IPS-18a (cell line): ENCODE measurements around the gene KRTAP10-1.

ENCODE experiments used
- H3K27ac ChIP-seq: one replicate; pipeline ENCODE4 v1.5.1; 2013; ENCODE audit warnings: low read length
- H3K27me3 ChIP-seq: one replicate; pipeline ENCODE4 v1.6.1; 2013; ENCODE audit warnings: mild to moderate bottlenecking, low read length; ENCODE audit not compliant: control insufficient read depth, insufficient read depth
- H3K36me3 ChIP-seq: one replicate; pipeline ENCODE4 v1.6.1; 2013; ENCODE audit warnings: low read depth, low read length; ENCODE audit not compliant: control insufficient read depth
- H3K4me1 ChIP-seq: one replicate; pipeline ENCODE4 v1.6.1; 2013; ENCODE audit warnings: low read depth, low read length; ENCODE audit not compliant: control insufficient read depth
- H3K4me3 ChIP-seq: one replicate; pipeline ENCODE4 v1.5.1; 2013; ENCODE audit warnings: low read length
- H3K9ac ChIP-seq: one replicate; pipeline ENCODE4 v1.6.1; 2013; ENCODE audit warnings: mild to moderate bottlenecking, low read length, moderate library complexity
- H3K9me3 ChIP-seq: one replicate; pipeline ENCODE4 v1.6.1; 2013; ENCODE audit warnings: low read depth, low read length; ENCODE audit not compliant: control insufficient read depth

Gene KRTAP10-1

DNA sequence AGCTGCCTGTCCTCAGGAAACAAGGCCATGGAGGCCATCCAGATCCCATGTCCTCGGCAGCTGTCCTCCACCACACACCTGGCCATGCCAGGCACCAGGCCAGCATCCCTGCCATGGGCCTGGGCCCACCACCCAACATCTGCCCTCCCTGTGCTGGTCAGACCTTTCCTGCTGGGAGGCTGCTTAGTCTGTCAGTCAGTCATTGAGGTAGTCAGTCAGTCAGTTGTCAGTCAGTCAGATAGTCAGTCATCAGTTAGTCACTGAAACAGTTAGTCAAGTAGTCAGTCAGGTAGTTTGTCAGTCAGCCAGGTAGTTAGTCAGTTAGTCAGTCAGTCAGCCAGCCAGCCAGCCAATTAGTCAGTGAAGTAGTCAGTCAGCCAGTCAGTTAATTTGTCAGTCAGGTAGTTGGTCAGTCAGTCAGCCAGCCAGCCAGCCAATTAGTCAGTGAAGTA lies 17.2 kb downstream of the KRTAP10-1 start:
- no peak overlapping the region for H3K9ac ChIP-seq
- no peak overlapping the region for H3K4me3 ChIP-seq
- H3K27ac ChIP-seq: no peak overlapping the region
- no peaks in the 10 kb centered on the region for H3K27me3 ChIP-seq
- no peaks in the 10 kb centered on the region for H3K36me3 ChIP-seq
- H3K9me3 ChIP-seq: no peaks in the 10 kb centered on the region
- H3K4me1 ChIP-seq: no peaks in the 10 kb centered on the region

DNA sequence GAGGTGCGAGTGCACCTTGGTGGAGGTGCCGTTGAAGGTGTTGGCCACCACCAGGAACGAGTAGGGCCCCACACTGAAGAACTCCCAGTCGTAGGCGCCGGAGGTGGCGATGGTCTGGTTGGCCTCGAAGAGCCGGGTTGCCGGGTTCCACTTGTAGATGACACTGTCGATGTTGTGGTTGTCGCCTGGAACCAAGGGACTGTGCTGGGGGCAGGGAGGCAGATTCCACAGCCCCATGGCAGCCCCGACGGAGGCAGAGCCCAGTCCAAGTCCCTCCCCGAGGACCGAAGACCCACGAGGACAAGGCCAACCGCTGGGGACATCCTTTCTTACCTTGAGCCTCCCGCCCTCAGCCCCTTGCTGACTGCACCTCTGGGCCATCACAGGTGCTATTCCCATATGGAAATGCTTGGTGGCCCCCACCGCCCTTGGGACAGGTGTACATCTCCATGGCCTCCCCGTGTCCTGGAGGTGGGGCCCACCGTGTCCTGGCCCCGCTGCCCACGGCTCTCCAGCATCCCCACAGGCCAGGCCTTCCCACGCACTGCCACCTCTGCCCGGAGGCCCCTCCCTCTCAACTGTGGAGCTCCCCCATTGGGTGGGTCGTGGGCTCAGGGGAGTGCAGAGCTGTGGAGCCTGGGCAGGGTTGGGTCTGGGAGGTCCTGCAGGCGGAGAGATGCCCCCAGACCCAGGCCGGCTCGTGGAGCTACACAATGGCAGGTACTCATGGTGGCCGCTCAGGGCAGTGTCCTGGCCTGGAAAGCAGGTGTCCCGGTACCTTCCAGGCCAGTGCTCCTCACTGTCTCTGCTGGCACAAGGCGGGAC lies 17.9 kb downstream of the KRTAP10-1 start:
- no peaks in the 10 kb centered on the region for H3K4me1 ChIP-seq
- no peak overlapping the region for H3K4me3 ChIP-seq
- no peak overlapping the region for H3K27ac ChIP-seq
- H3K36me3 ChIP-seq: no peaks in the 10 kb centered on the region
- no peak overlapping the region for H3K9ac ChIP-seq
- H3K9me3 ChIP-seq: no peaks in the 10 kb centered on the region
- H3K27me3 ChIP-seq: no peaks in the 10 kb centered on the region

DNA sequence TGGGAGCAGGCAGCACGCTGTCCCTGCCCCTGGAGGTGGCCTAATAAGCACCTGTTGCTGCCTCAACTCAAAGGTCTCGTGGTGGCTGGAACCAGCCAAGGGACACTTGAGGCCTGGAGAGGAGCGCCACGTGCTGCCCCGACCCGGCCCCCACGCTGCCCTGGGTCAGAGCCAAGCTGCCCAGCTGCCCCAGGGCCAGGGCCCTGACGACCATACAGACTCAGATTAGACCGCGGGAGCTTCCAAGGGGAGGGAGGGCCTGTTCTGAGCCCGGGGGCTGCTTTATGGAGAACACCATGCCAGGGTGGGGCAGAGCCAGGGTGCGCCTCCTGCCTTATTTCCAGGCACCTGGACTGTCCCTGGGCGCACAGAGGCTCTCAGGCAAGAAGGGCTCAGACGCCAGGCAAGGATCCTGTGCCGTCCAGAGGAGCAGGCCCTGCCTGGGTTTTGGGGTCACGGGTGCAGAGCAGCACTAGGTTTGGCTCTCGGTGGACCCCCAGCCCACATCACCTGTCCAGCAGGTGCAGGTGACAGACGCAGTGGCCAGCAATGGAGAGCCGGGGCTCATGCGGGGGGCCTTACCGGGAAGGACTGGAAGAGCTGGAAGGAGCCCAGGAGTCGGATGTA lies 18.6 kb downstream of the KRTAP10-1 start:
- H3K9me3 ChIP-seq: no peaks in the 10 kb centered on the region
- H3K27ac ChIP-seq: no peak overlapping the region
- no peaks in the 10 kb centered on the region for H3K36me3 ChIP-seq
- no peaks in the 10 kb centered on the region for H3K27me3 ChIP-seq
- H3K9ac ChIP-seq: no peak overlapping the region
- H3K4me1 ChIP-seq: no peaks in the 10 kb centered on the region
- no peak overlapping the region for H3K4me3 ChIP-seq

DNA sequence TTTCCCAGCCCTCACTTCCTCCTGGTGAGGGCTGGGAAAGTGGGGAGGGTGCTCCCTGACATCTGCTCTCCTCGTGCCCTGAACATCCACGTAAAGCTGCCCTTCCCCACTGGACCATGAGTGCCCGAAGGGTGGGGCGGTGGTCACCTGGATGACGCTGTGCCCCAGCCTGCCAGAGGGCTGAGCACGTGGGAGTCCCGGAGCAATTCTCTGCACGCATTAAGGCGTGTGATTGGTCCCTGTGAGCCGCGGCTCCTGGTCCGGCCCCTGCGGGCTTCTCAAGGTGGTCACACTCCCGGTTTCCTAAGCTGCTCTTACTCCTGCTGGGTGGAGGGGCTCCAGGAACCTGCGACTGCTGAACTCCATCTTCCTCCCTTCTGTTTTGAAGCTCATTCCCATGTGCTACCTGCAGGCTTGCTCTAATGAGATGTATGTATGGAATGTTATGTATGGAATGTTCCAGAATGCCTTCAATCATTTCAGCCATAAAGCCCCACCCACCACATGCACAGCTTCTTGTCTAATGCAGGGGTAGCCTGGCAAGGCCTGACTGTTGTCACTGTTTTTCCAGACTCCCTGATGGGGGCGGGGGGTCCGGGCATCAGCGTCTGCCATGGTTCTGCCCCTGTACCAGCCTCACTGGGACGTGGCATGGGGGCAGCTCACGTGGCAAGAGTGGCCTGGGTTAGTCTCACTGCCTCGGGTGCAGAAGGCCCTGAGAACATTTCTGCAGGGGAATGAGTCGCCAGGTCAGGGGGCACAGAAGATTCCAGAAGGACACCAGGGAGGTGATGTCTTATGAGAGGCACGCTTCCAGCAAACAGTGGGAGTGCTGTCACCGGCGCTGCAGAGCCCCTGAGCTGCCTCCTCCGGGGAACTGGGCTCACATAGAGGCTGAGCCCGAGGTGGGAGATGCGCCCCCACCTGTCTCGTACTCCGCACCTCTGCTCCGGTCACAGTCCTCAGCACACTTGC lies 19.4 kb downstream of the KRTAP10-1 start:
- Histone ChIP-seq H3K27me3 (no peaks in the 10 kb centered on the region), H3K9me3 (no peaks in the 10 kb centered on the region), H3K4me3 (no peak overlapping the region), H3K36me3 (no peaks in the 10 kb centered on the region), H3K27ac (no peak overlapping the region), H3K9ac (no peak overlapping the region), H3K4me1 (no peaks in the 10 kb centered on the region)

DNA sequence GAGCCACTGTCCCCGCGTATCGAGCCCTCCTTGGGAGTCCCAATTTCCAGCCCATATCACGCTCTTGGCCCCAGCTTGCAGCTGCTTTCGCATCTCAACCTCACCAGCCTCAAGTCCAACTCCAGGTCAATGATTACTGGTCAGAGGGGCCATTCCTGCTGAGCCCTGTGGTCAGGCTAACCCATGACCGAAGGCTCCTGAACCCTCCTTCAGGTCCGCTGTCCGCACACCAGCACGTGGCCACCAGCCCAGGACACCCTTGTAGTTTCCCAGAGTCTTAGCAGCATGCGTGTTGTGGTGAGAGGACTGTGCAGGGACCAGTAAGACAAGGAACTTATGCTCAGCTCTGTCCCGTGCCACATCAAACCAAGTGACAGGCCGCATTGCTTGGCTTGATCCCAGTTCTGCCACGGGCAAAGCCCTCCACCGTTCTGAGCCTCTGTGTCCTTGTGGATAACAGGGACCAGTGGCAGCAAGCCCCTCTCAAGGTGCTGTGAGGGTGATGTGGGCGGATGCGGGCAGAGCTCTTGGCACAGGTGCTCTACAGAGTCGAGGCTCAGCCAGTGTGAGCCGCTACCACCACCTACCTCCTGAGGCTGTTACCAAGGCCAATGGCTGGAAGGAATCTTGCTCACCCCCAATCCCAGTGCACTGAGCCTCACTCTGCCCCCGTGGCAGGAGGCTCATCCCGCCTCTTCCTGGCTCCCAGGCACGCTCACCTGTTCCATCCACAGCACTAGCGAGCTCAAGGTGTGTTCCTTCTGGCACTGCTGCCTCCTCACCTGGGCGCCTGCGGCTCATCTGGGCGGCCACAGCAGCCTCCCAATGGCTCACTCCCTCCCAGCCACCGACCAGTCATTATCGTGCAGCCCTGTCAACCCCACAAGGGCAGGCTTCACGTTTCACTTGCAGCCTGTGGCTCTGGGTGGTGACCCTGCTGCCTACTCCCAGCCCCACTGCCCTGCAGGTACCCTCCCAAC lies 20.4 kb downstream of the KRTAP10-1 start:
- no peaks in the 10 kb centered on the region for H3K36me3 ChIP-seq
- no peak overlapping the region for H3K9ac ChIP-seq
- H3K4me1 ChIP-seq: no peaks in the 10 kb centered on the region
- H3K4me3 ChIP-seq: no peak overlapping the region
- no peaks in the 10 kb centered on the region for H3K9me3 ChIP-seq
- H3K27ac ChIP-seq: no peak overlapping the region
- no peaks in the 10 kb centered on the region for H3K27me3 ChIP-seq

DNA sequence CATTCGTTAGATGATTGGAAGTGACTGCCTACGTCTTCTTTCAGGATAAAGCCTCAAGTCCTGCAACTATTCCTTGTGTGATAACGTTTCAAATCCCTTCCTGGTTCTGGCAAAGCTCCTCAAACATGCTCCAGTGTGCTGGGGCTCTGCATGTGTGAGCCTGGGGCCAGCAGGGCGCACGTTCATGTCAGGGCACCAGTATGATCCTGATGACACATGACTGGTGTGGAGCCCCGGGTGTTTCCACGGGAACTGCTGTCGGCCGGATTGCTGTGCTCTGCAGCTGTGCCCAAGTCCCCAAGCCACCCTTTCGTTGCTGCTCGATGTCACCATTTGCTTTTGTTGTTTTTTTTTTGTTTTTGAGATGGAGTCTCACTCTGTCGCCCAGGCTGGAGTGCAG lies 21.3 kb downstream of the KRTAP10-1 start:
- no peaks in the 10 kb centered on the region for H3K4me1 ChIP-seq
- H3K9me3 ChIP-seq: no peaks in the 10 kb centered on the region
- no peak overlapping the region for H3K4me3 ChIP-seq
- no peaks in the 10 kb centered on the region for H3K36me3 ChIP-seq
- no peaks in the 10 kb centered on the region for H3K27me3 ChIP-seq
- H3K27ac ChIP-seq: no peak overlapping the region
- no peak overlapping the region for H3K9ac ChIP-seq

DNA sequence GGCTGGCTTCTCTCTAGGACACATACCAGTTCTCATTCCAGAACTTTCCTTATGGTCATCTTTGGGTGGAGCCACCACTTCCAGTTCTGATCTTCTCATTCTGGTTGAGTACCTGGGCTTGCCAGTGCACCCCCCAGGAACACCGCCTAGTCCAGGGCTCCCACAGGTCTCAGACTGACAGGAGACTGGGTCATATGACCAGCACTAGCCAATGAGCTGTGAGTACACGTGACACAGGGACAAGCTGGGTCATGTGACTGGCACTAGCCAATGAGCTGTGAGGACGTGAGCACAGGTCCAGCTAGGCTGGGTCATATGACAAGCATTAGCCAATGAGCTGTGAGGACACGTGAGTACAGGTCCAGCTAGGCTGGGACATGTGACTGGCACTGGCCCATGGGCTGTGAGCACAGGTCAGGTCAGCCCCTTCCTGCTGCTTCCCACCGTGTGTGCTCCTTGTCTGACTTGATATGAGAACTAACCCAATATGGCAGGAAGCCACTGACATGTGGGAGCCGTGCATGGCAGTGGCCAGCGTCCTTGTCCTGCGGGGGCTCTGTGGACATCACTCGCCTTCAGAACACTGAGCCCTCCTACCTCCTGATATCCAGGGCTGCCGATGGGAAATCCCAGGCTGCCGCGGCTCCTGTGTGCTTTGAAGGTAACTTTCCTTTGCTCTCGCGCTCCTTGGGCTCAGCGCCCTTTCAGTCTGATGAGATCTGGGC lies 22.7 kb downstream of the KRTAP10-1 start:
- H3K4me3 ChIP-seq: no peak overlapping the region
- no peaks in the 10 kb centered on the region for H3K36me3 ChIP-seq
- no peak overlapping the region for H3K9ac ChIP-seq
- no peaks in the 10 kb centered on the region for H3K4me1 ChIP-seq
- no peak overlapping the region for H3K27ac ChIP-seq
- H3K9me3 ChIP-seq: no peaks in the 10 kb centered on the region
- H3K27me3 ChIP-seq: no peaks in the 10 kb centered on the region

DNA sequence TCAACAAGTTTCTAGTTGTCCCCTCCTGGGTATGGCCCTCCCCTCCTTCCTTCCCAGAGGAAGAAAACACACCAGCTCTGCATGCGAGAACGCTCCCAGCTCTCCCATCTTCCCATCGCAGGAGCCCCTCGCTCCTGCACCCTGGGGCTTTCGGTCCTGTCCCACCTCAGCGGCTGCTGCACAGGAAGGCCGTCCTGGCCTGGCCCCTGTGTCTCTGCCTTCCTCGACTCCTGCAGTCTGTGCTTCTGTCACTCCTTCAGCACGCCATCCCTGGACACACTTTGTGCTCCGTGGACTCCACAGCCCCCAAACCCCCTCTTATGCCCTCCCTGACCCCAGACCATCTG lies 23.2 kb downstream of the KRTAP10-1 start:
- Histone ChIP-seq H3K9me3 (no peaks in the 10 kb centered on the region), H3K27me3 (no peaks in the 10 kb centered on the region)

DNA sequence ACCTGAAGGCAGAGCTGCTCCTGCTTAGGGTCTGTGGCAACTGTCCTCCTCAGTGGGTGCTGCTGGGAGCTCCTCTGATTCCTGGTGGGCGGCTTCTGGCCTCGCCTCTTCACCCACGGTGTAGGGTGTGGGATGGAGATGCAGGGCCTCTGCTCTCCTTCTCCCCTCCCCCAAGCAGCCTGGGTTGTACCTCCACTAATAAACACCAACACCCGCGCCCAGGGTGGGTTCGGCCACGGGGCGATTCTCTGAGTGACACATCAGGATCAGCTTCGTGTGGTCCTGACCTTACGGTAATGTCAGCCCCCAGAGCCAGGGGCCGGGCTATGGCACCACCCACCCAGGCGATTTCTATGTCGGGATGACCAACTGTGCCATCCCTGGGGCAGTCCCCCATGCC lies 23.7 kb downstream of the KRTAP10-1 start:
- Histone ChIP-seq H3K27me3 (no peaks in the 10 kb centered on the region), H3K9ac (no peak overlapping the region), H3K27ac (no peak overlapping the region), H3K9me3 (no peaks in the 10 kb centered on the region), H3K36me3 (peaks cover 2% of the 10 kb centered on the region), H3K4me3 (no peak overlapping the region), H3K4me1 (no peaks in the 10 kb centered on the region)

More for the DNA sequence above, 23.2 kb downstream of the KRTAP10-1 start:
- Histone ChIP-seq H3K27ac (no peak overlapping the region), H3K36me3 (no peaks in the 10 kb centered on the region), H3K4me1 (no peaks in the 10 kb centered on the region), H3K4me3 (no peak overlapping the region), H3K9ac (no peak overlapping the region)

DNA sequence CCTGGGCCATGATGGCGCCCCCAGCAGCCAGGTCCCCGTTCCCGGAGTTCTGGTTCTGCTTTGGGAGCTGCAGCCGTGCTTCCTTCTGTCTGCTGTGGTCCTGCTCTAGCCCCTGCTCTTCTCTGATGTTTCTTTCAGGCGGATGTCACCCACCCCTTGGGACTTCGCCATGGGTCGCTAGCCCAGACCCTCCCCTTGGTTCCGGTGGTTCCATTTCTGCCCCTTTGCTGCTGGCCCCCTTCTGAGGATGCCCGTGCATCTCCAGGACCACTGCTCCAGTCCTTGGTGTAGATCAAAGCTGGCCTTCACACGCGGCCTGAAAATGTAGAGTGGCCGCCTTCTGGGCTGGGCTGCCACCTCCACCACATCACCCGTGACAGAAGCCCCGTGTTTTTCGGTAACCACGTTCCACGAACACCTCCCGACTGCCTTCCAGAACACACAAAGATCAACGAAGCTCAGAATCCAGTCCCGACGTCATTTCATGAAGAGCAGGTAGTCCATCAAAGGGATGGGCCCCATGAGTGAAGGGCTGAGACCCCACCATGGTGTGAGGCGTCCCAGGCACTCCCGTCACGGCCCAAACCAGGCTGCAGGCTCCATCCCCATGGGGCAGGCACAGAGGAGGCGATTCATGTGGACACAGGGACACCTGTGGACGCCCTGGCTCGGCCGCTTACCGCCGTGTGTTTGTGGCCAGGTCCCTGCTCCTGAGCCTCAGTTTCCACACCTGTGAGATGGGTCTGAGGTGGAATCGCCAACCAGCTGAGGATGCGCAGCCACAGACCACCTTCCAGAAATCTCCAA lies 24.4 kb downstream of the KRTAP10-1 start:
- Histone ChIP-seq H3K9me3 (no peaks in the 10 kb centered on the region), H3K9ac (no peak overlapping the region), H3K4me1 (no peaks in the 10 kb centered on the region)

More for the DNA sequence above, 24.4 kb downstream of the KRTAP10-1 start:
- no peak overlapping the region for H3K27ac ChIP-seq
- H3K4me3 ChIP-seq: no peak overlapping the region
- H3K36me3 ChIP-seq: peaks cover 4% of the 10 kb centered on the region
- H3K27me3 ChIP-seq: no peaks in the 10 kb centered on the region
